ENCODE data around the gene RPS4Y2.
A peak's percentile ranks its signal among the peaks of the same experiment; 100 is the strongest.

The RPS4Y2 gene

DNA sequence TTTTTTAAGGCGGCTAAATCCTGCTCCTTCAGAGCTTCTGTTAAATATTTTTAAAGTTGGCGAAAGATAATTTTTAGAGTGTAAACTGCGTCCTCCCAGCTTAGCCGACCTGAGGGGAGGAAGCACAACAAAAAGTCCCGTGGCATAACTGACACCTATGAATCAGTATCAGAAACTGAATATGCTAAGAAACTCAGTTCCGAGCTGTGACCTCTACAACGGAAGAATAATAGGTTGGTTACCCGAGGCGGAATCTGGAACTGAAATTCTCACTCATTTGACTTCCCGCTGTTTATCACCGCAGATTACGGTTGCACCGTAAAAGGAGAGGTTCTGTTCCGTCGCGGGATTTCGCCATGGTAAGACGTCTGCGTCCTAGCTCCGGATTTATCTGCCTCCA lies at the start of gene RPS4Y2:
TSS of gene RPS4Y2 (plus strand) at position 301 of the 400 bp plus-strand sequence. CDS start at position 357, 56 bp downstream.
- no peak for DNase-seq (ENCODE audit: low spot score)

DNA sequence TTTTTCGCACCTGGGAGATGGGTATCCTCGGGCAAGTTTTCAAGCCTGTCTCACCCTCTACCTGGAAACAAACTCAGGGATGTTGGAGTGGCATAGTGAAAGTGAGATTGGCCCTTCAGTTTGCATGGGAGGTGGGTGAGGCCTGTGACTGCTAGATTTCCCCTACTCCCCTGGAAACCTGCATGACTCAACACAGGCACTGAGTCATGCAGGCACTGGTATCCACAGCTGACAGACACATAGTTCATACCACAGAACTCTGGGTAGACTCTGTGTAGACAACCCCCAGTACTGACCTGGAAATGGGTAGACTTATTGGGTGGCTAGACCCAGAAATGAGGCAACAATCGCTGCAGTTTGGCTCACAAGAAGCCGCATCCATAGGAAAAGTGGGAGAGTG lies 41.5 kb upstream of the RPS4Y2 start:
- DNase-seq (ENCODE audit: low spot score), result no peak

DNA sequence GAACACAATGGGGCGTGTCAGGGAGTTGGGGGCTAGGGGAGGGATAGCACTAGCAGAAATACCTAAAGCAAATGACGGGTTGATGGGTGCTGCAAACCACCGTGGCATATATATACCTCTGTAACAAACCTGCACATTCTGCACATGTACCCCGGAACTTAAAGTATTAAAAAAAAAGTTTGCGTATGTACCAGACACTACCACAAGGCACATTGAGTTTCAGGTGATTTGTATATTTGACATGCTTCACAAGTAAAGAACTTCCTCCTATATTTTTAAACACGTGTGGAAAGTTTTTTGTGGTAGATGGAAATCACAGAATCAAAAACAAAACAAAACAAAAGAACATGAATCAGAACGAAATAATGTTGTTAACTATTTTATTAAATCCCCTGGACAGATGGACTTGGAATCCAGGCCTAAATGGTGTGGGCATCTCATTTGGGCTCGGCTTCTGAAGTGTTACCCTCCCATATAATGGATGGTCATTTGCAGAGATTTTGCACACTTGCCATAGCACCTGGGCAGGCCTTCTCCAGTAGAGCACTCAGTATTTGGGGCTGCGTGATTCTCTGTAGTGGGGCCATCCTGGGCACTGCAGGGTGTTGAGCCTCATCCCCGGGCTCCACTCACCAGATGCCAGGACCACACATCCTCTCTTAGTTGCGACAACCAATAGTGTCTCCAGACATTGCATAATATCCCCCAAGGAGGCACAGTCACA lies 29.6 kb upstream of the RPS4Y2 start:
- DNase-seq (ENCODE audit: low spot score), result no peak

DNA sequence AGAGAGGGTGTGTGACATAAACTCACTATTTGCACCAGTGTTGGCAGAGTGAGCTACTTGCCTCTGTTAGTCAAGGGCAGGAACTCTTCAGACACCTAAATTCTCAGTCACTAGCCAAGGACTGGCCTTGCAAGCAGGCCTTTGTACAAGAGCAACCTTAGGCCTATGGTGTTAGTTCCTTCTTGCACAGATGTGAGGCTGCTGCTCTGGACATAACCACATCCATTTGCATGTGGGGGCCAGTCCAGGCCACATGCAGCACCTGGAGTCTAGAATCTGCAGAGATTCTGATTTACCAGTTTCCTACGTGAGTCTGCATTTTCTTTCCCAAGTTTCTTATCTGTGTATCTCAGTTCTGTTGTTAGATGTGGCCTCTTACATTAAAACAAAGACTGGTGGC lies 20.7 kb upstream of the RPS4Y2 start:
- DNase-seq (ENCODE audit: low spot score), result no peak

DNA sequence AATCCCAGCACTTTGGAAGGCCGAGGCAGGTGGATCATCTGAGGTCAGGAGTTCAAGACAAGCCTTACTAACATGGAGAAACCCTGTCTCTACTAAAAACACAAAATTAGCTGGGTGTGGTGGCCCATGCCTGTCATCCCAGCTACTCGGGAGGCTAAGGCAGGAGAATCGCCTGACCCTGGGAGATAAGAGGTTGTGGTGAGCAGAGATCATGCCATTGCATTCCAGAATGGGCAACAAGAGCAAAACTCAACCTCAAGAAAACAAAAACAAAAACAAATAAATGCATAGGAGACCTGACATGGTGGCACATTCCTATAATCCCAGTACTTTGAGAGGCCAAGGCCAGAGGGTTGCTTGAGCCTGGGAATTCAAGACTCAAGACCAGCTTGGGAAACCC lies 16.1 kb upstream of the RPS4Y2 start:
- DNase-seq (ENCODE audit: low spot score), result no peak

DNA sequence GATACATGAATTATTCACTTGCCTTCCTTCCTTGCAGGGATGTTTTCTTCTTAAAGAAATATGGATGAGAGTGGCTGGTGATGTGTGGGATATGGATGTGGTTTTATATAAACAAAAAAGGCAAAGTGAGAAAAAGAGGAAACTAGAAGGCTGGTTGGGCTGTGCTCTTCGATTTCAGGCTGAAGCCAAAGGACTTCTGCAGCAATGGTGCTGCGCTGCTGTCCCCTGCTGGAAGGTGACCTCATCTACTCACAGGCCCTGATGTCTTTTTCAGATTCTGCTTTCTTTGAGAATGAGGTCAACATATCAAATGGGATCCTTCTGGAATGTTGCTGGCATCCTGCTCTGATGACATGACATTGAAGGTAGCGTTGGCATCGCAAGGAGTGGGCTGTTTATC lies 15.3 kb upstream of the RPS4Y2 start:
- DNase-seq (ENCODE audit: low spot score), result peak; percentile 9

DNA sequence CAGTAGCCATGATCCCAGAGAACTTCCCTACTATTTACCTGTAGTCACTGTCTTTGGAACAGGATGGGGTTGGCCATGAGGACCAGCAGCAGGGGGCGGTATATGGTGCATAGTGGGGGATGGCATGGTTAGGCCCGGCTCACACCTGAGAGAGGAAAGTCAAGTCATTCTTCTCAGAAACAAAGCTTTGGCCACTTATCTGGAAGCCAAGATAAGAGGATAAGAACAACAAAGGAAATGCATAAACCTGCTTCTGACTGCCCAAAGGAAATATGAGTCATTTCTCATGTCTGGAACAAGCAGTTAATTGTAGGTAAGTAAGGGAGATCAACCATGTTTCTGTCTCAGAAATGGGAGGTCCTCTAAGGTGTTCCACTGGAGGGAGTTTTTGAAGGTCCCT lies 10.8 kb upstream of the RPS4Y2 start:
- DNase-seq (ENCODE audit: low spot score), result no peak

DNA sequence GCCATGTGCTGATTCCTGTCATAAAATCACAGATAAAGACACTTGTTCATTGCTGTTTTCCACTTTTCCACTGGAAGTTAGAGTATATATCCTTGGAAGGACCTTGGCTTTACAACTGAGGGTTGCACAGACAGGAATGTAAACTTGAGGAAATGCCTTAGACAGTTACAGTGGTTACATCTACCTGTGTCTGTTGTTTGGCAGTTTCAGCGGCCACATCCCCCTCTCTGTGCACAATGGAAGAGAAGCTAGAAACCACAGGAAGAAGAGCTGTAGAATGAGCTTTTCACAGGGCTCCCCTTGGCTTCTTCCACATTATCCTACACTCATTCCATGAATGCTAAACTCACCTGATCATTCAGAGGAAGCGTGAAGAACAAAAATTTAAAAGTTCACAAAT lies 9.0 kb upstream of the RPS4Y2 start:
- no peak for DNase-seq (ENCODE audit: low spot score)

DNA sequence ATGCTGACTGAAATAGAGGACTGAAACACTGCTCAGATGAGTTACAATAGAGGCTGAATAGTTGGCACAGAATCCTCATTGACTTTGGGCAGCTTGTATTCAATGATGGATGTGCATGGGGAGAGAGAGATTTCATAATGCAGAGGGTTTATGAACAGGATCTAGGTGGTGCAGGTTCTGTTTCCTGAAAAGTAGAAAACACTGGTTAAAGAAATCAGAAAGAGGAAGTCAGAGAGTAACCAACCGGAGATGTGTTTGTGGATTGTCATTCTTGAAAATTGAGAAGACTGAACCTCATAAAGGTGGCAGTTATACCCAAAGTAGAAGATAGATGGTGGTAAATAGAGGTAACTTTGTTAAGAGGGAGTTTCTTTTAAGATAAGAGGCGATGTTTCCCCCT lies 8.0 kb downstream of the RPS4Y2 start:
- no peak for DNase-seq (ENCODE audit: low spot score)

DNA sequence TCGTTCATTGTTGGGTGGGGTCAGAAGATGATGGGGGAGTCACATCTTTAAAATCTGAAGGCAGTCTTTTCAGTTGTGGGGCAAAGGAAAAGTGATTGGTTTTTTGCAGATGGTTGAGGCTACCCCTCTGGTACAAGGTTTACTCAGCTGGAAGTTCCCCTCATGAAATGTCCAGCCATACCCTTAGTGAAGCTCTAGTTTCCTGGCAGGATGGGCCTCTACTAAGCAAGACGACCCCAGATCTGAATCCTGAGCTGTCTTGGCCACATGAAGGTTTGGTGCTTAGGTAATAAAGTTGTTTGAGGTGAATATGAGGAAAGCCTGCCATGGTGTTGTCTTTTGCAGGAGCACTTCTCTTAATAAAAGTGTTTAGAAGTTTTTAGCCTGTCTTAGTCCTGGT lies 9.2 kb downstream of the RPS4Y2 start:
- no peak for DNase-seq (ENCODE audit: low spot score)

DNA sequence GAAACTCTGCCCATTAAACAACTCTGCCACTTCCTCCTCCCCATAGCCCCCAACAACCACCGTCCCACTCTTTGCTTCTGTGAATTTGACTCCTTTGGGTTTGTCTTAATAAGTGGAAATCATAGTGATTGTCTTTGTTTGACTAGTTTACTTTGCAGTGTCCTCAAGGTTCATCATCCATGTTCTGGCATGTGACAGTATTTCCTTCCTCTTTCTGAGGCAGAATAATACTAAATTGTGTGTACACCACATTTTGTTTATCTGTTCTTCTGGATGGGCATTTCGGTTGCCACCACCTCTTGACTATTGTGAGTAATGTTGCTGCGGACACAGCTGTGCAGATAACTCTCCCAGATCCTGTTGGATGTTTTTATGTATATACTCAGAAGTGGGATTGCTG lies 14.8 kb downstream of the RPS4Y2 start:
- no peak for DNase-seq (ENCODE audit: low spot score)

DNA sequence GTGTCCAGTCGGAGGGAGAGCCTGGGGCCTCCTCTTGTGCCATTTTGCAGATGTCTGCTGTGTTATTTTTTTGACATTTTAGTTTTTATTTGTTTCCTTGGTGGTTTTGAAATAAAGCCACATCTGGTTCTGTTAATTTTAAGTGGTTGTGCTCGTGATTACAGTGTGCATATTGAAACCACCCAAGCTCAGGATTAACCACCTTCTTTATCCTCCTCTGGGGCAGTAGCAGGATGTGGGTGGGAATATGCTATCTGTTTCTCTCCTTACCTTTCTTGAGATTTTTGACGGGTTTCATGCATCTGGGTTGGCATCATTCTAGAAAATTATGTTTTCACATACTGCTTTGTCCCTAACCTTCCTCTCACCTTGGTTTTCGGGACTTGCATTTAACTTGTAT lies 20.2 kb downstream of the RPS4Y2 start:
- no peak for DNase-seq (ENCODE audit: low spot score)

DNA sequence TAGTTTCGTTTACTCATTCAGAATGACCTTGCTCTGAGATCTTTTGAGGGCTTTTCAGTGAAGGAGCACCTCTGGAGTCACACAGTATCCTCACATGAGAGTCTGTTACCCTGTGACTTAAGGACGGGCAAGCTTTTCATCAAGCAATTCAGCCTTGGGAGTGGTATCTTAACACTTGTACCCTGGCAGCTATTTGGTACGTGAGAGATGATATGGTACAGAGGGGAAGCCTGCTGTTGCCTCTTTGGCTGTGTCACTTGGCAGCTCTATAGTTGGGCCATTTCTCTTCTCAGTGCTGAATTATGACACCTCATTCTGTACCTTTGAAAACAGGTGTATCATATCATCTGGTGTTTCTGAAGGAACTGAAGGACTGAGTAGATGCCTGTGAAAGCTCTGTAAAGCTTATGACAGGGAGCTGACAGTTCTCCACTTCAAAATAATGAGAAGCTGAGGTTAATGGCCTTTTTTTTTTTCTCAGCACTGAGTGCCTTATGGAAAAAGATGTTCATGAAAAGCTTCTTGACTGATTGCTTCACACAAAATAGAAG lies 24.3 kb downstream of the RPS4Y2 start:
- no peak for DNase-seq (ENCODE audit: low spot score)

DNA sequence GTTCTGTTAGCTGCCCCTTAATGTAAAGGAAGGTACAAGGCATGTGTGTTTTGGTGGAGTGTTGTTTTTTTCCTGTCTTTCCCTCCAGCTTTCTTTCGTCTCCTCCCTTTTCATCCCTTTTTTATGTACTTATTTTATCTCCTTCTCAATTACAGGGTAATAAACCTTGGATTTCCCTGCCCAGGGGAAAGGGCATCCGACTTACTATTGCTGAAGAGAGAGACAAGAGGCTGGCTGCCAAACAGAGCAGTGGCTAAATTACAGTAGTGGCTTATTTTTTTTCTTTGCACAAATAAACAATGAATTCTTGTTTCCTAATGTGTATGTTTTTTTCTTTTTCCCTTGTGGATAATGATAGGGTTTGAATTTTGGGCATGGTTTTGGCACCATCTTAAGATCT lies 24.9 kb downstream of the RPS4Y2 start:
- DNase-seq (ENCODE audit: low spot score), result no peak

DNA sequence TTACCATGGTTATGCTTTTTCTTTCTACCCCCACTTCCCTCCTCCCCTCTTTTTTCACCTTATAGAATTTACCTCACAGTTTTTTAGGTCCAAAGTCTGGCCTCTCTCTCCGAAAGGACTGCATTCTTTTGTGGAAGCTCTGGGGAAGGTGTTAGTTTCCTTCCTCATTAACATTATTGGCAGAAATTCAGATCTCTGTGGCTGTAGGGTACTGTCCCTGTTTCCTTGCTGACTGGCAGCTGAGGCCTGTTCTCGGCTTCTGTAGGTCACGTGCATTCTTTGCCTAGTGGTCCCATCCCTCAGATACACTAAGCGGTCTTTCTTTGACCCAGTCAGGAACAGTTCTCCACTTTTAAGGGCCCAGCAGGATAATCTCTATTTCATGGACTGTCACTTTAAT lies 25.5 kb downstream of the RPS4Y2 start:
- DNase-seq (ENCODE audit: low spot score), result no peak

DNA sequence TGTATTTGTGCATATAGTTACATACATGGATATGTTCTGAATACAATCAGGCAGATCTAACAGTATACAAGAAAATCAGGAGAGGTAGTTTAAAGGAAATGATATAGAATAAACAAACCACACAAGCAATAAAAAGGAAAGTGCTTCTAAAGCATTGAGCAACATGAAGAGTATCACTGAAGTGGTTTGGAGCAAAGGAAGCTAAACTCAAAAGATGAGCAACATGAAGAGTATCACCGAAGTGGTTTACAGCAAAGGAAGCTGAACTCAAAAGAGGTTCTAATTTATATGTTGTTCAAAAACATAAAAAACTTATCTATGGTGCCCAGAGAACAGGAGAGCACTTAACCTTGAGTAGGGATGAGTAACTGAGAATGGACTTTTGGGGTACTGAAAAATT lies 29.1 kb downstream of the RPS4Y2 start:
- no peak for DNase-seq (ENCODE audit: low spot score)

DNA sequence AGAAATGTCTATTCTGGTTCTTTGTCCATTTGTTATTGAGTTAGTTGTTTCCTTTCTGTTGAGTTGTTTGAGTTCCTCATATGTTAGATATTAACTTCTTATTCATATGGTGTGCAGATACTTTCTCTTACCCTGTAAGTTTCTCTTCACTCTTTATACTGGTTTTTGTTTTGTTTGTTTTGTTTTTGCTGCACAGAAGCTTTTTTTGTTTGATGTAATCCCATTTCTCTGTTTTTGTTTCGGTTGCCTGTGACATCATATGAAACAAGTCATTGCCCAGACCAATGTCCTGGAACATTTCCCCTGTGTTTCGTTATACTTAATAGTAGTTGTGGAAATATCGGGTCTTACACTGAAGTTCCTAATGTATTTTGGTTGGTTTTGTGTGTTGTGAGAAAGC lies 31.2 kb downstream of the RPS4Y2 start:
- DNase-seq (ENCODE audit: low spot score), result no peak

DNA sequence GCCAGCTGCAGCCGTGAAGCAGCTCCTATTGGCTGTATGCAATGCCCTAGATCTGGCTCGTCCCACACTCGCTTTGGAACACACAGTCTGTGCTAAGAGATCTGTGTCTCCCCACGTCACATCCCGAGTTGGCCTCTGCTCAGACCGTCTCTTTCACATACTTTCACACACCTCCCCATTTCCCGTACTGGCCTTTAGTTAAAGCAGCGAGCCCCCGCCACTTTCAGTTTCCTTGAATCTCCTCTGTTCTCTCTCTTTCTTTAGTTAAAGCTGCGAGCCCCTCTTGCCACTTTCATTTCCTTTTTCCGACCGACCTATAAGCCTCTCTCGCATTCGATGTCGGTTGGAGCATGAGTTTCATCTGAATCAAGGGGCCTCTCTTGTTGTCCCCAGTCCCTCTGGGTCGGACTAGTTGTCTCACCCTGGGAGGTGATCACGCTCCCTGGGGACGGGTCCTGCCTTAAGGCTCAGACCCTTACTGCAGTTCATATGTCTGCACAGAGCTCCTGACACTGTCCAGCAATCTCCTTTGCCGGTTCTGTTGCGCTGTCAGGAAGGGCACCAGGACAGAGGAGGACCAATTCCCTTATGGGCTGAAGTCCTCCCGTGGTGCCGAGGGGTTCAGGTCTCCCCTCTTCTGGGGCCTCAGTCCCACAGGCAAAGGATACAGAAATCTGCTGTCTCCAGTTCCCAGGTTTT lies 42.6 kb downstream of the RPS4Y2 start:
- no peak for DNase-seq (ENCODE audit: low spot score)

DNA sequence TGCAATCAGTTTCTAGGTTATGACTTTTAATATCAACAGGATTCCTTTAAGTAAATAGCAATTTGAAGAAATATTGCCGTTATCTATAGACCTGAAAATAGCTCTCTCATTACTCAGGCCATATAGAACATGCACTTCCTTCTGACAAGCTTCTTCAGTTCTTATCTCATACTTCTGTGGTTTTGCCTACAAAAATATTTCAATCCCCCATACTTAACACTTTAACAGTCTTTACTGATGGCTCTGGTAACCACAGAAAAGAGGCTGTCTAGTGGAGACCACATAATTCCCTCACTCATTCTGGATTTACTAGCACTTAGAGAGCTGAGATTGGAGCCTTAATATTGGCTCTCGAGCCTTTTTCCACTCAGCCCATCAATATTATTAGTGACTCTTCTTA lies 46.8 kb downstream of the RPS4Y2 start:
- no peak for DNase-seq (ENCODE audit: low spot score)

DNA sequence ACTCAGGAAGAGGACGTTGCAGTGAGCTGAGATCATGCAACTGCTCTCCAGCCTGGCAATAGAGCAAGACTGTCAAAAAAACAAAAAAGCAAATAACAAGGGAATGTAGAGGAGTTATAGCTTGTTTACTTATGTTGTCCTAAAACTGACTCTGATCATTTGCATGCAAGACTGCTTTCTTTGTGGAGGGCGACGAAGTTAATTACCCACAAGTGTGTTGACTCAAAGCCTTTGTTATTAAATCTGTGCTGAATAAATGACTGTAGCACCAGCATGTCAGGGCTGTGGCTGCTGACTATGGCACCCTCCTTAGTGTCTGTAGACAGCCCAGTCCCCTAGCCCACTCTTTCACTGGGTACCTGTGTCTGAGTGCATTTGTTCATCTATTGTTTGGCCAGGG lies 50.3 kb downstream of the RPS4Y2 start:
- DNase-seq (ENCODE audit: low spot score), result no peak

DNA sequence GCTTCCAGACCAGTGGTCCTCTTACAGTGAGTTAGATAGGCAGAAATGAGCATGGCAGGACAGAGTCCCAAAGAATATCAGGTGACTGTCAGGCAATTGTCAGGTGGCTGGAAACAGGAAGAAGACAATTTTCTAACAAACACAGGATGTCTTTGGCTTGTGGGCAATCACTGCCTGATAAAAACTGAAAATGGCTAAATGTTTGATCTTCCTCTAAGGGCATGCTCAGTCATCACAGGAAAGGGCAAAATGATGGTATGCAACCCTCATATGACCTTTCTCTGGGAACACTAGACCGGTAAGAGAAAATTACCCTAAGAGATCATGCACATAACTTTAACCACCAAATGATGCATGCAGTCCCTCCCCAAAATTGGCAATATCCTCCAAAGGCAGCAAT lies 57.6 kb downstream of the RPS4Y2 start:
- DNase-seq (ENCODE audit: low spot score), result no peak

DNA sequence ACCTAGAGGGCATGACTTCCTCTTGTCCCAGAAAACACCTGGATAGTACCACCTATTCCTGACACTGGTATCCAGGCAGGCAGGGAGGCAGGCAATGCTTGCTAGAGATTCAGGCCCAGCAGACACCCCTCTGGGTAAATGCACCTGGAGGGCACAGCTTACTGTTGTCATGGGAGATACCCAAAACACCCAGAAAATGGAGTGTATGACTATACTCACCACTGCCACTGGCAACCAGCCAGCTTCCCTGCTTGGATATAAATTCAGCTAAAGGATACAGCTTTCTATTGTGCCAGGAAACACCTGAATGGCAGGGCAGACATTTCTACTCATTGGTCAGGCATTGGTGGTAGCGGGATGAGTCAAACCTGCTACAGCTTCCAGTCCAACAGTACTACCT lies 58.9 kb downstream of the RPS4Y2 start:
- no peak for DNase-seq (ENCODE audit: low spot score)

DNA sequence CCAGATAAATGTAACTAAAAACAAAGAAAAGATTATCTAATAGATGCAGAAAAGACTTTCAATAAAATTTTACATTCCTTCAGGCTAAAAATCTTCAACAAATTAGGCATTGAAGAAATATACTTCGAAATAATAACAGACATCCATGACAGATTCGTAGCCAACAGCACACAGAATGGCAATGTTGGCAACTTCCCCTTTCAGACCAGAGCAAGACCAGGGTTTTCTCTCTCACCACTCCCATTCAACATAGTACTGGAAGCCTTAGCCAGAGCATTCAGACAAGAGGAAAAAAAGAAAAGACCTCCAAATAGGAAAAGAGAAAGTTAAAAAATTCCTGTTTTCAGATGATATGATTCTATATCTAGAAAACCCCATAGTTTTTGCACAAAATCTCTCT lies 61.2 kb downstream of the RPS4Y2 start:
- no peak for DNase-seq (ENCODE audit: low spot score)

All from pons (tissue), 1 donor.